CD4-positive, alpha-beta T cell treated with Interleukin-6 for 4 hours (primary cell): Measurements from ENCODE around the gene ENG.

Source experiments
- DNase-seq: peaks from one replicate; pipeline ENCODE4 v3.0.0-alpha.2; 2020; ENCODE audit warnings: mixed read lengths

Gene ENG

GRCh38 chr9:127812936-127813675 is 41.4 kb downstream of the ENG start:
- DNase-seq = no peak

GRCh38 chr9:127812011-127812410 is 42.4 kb downstream of the ENG start:
- DNase-seq = no peak

- DNase-seq = no peak
These were observed 43.9 kb downstream of the ENG start for GRCh38 chr9:127810378-127811187.

GRCh38 chr9:127809540-127810377 is 44.7 kb downstream of the ENG start:
- no peak for DNase-seq

GRCh38 chr9:127809002-127809539 is 45.4 kb downstream of the ENG start:
- no peak for DNase-seq

- no peak for DNase-seq
These were observed 46.0 kb downstream of the ENG start for GRCh38 chr9:127808347-127809001.

- no peak for DNase-seq
These were observed 47.6 kb downstream of the ENG start for GRCh38 chr9:127806871-127807270.

GRCh38 chr9:127805620-127806019 is 48.8 kb downstream of the ENG start:
- DNase-seq = peak; percentile 48

GRCh38 chr9:127803507-127804352 is 50.7 kb downstream of the ENG start:
- DNase-seq = peak; percentile 24

- DNase-seq = peak; percentile 89
These were observed 51.6 kb downstream of the ENG start, which contains the start of gene FPGS for GRCh38 chr9:127802576-127803443. Gene FPGS, plus strand, starts transcription at chr9:127802882. Its CDS starts 43 bp downstream, at chr9:127802925.

- DNase-seq = no peak
These were observed 52.4 kb downstream of the ENG start for GRCh38 chr9:127801955-127802575.

- DNase-seq = no peak
These were observed 57.5 kb downstream of the ENG start for GRCh38 chr9:127796852-127797370.

GRCh38 chr9:127796225-127796813 is 58.1 kb downstream of the ENG start:
- no peak for DNase-seq

GRCh38 chr9:127794001-127794791 is 60.3 kb downstream of the ENG start:
- DNase-seq = no peak

- no peak for DNase-seq
These were observed 61.3 kb downstream of the ENG start for GRCh38 chr9:127793093-127793708.

GRCh38 chr9:127792417-127793031 is 61.9 kb downstream of the ENG start:
- no peak for DNase-seq

- DNase-seq = no peak
These were observed 63.4 kb downstream of the ENG start for GRCh38 chr9:127791085-127791484.
